PC-9 (cell line): ENCODE data around the gene CYB5D1. TPM values are rescaled to one million over a fixed set of nuclear protein-coding genes. Genes with fewer than 3 reads are reported as not detected.

Experiments
- BruUV-seq: library from RNA; stranded (reverse); fragments of 400-500 nt; replicated peaks from 2 replicates; lab custom pipeline; 2021; lab: Mats Ljungman, UMichigan
- CTCF ChIA-PET: fragments of 300-600 bp; sonication (Branson Sonifier 250); formaldehyde crosslinking; loops from one replicate; lab custom pipeline; 2022; ENCODE audit warnings: antibody characterized with exemption; lab: Charles Lee
- POLR2A ChIA-PET: fragments of 300-600 bp; sonication (Branson Sonifier 250); formaldehyde crosslinking; loops from one replicate; lab custom pipeline; 2022; ENCODE audit warnings: antibody characterized with exemption; ENCODE audit not compliant: unreplicated experiment; lab: Charles Lee
- DNase-seq, 2 experiments: peaks; one replicate each; pipeline versions ENCODE4 v3.0.0 to v3.0.0-alpha.2; 2015 to 2022; ENCODE audit warnings: mixed read lengths in 1 of 2
- H2AFZ ChIP-seq: fragments of 200-600 bp; sonication (generic); 2 replicates; pipeline ENCODE4 v1.8.1; 2017; ENCODE audit warnings: antibody characterized with exemption
- H3F3A ChIP-seq: fragments of 200-600 bp; sonication (generic); 2 replicates; pipeline ENCODE4 v1.8.1; 2017; ENCODE audit warnings: antibody characterized with exemption, mild to moderate bottlenecking, low read depth; ENCODE audit not compliant: insufficient read depth
- H3K27ac ChIP-seq: fragments of 200-600 bp; sonication (generic); 2 replicates; pipeline ENCODE4 v1.6.1; 2016; ENCODE audit warnings: mixed run types
- H3K27me3 ChIP-seq: fragments of 200-600 bp; sonication (generic); 2 replicates; pipeline ENCODE4 v1.6.1; 2016; ENCODE audit warnings: low read depth, mixed run types; ENCODE audit not compliant: insufficient read depth
- H3K36me3 ChIP-seq: fragments of 200-600 bp; sonication (generic); 2 replicates; pipeline ENCODE4 v1.6.1; 2016; ENCODE audit warnings: low read depth, mixed run types
- H3K4me1 ChIP-seq: fragments of 200-600 bp; sonication (generic); replicated peaks from 2 replicates; pipeline ENCODE4 v1.6.1; 2016; ENCODE audit warnings: mixed run types; ENCODE audit not compliant: insufficient read depth
- H3K4me2 ChIP-seq: fragments of 200-600 bp; sonication (generic); 2 replicates; pipeline ENCODE4 v1.6.1; 2017; ENCODE audit warnings: mixed run types
- H3K4me3 ChIP-seq: fragments of 200-600 bp; sonication (generic); 2 replicates; pipeline ENCODE4 v1.6.1; 2016; ENCODE audit warnings: mixed run types
- H3K79me2 ChIP-seq: fragments of 200-600 bp; sonication (generic); 2 replicates; pipeline ENCODE4 v1.6.1; 2017; ENCODE audit warnings: low read depth, mixed run types
- H3K9me2 ChIP-seq: fragments of 200-600 bp; sonication (generic); 2 replicates; pipeline ENCODE4 v1.8.1; 2017; ENCODE audit warnings: mild to moderate bottlenecking; ENCODE audit not compliant: insufficient read depth
- H3K9me3 ChIP-seq: fragments of 200-600 bp; sonication (generic); 2 replicates; pipeline ENCODE4 v1.8.1; 2016; ENCODE audit warnings: low read depth; ENCODE audit not compliant: insufficient read depth
- H4K20me1 ChIP-seq: fragments of 200-600 bp; sonication (generic); 2 replicates; pipeline ENCODE4 v1.8.1; 2017; ENCODE audit not compliant: insufficient read depth
- EZH2 ChIP-seq: fragments of 200-600 bp; sonication (generic); IDR thresholded peaks from 2 replicates; pipeline ENCODE4 v1.8.0; 2017; ENCODE audit warnings: antibody characterized with exemption, low read depth
- intact Hi-C: fragments of 100-400 bp; cut with micrococcal nuclease; formaldehyde crosslinking; loops from one replicate; pipeline ENCODE4 v1.10.0; 2022; ENCODE audit not compliant: unreplicated experiment
- total RNA-seq: library from RNA; stranded (reverse); gene quantifications from 2 replicates; pipeline ENCODE4 v1.2.3, GENCODE V29; 2021
- TF ChIP-seq, protein P1 (sequence below): fragments of 200-600 bp; sonication (generic); conservative IDR thresholded peaks from 2 replicates; pipeline ENCODE4 v1.6.1; 2017; ENCODE audit warnings: mixed run types, antibody characterized with exemption, mild to moderate bottlenecking, moderate library complexity

The CYB5D1 gene
- total RNA-seq, 1 experiment from 2014 or later = 22.0 TPM

DNA sequence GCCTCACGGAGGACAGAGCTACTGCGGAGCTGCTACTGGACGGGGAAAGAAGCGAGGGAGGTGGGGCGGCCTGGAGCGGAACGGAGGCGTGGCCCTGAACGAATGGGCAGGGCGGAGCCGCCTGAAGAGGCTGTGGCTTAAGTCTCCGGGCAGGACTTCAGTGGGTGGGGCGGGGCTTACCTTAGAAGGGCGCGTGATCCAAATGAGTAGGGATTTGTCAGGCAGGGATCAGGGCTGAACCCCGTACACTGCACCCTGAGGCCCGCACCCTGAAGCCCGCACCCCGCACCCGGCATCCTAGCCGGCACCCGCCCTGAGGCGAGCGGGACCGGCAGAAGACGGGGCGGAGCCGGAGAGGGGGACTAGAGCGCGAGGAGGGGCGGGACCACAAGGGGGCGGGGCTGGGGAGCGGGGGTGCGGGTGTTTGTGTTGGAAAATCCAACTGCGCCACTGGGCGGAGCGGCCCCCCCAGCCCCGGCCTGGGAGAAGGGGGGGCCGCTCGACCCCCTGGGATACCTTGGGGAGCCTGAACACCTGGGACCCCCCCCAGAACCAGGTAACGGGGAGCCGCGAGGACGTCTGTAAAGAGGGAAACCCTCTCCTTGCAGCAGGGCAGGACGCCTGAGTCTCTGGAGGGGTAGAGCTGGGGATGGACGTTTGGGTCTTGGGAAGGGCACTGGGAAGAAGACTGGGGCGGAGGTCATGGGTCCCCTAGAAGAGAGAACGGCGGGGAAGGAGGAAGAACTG lies 23.8 kb upstream of the CYB5D1 start, which contains the start of gene KDM6B:
TSS of gene KDM6B (plus strand) at position 423 of the 747 bp plus-strand sequence. CDS start 11,338 bp downstream, outside the sequence.
- H2AFZ ChIP-seq = peak within 1 kb of the TSS; percentile 73
- peak; percentile 71 to 94 for DNase-seq
- H3K79me2 ChIP-seq = no peaks in the 10 kb centered on the region
- intact Hi-C loops = no loop called here
- no peaks in the 10 kb centered on the region for H4K20me1 ChIP-seq
- H3K9me2 ChIP-seq = no peaks in the 10 kb centered on the region
- TF ChIP-seq EZH2 = no peak
- TF ChIP-seq, protein P1, sequence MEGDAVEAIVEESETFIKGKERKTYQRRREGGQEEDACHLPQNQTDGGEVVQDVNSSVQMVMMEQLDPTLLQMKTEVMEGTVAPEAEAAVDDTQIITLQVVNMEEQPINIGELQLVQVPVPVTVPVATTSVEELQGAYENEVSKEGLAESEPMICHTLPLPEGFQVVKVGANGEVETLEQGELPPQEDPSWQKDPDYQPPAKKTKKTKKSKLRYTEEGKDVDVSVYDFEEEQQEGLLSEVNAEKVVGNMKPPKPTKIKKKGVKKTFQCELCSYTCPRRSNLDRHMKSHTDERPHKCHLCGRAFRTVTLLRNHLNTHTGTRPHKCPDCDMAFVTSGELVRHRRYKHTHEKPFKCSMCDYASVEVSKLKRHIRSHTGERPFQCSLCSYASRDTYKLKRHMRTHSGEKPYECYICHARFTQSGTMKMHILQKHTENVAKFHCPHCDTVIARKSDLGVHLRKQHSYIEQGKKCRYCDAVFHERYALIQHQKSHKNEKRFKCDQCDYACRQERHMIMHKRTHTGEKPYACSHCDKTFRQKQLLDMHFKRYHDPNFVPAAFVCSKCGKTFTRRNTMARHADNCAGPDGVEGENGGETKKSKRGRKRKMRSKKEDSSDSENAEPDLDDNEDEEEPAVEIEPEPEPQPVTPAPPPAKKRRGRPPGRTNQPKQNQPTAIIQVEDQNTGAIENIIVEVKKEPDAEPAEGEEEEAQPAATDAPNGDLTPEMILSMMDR = no peak
- ChIA-PET CTCF (interaction anchor here (0.7 kb wide), 2 partner anchors 116 to 524 kb away, joined by 3 to 32 read pairs; no protein-coding TSS in a partner anchor), POLR2A (interaction anchor here (0.5 to 0.7 kb wide), 3 partner anchors 66 to 1843 kb away, joined by 3 to 31 read pairs (median 8); no protein-coding TSS in a partner anchor)
- no peaks in the 10 kb centered on the region for H3K9me3 ChIP-seq
- peaks cover 15% of the 10 kb centered on the region for H3K4me1 ChIP-seq
- peak within 1 kb of the TSS; percentile 82 for H3K4me3 ChIP-seq
- peak within 1 kb of the TSS; percentile 88 for H3K4me2 ChIP-seq
- no peaks in the 10 kb centered on the region for H3K27me3 ChIP-seq
- H3K27ac ChIP-seq = 0 out of 2 replicates have a peak within 1 kb of the TSS, but pooled peaks have one; percentile 23
- no peaks in the 10 kb centered on the region for H3K36me3 ChIP-seq
- no TSS peak for BruUV-seq
- peaks cover 13% of the 10 kb centered on the region; the same call in 1 of the 2 replicates for H3F3A ChIP-seq

DNA sequence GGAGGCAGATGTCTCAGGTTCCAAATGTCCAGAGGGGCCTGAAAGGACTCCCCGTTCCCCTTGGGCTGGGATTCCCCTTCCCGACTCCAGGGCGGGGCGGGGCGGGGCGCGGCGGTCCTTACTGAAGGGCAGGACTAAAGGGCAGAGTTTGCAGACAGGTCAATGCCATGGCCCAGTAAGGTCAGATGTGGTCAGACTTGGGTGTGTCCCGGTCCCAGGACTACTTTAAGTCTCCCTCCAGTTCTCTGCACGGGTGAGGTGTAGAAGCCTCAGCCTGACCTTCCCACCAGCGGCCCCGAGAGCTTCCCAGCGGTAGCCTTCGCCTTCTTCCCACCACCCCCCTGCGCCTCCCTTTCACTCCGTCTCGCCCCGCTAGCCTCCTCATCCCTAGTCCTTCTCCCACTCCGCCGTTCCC lies 23.3 kb upstream of the CYB5D1 start:
- Histone ChIP-seq H3F3A (peaks cover 14% of the 10 kb centered on the region; the same call in 1 of the 2 replicates), H2AFZ (0 out of 2 replicates have a peak overlapping the region, but pooled peaks have one; percentile 73), H3K4me2 (peak overlapping the region; percentile 88), H3K36me3 (no peaks in the 10 kb centered on the region), H3K9me3 (no peaks in the 10 kb centered on the region), H4K20me1 (no peaks in the 10 kb centered on the region), H3K9me2 (no peaks in the 10 kb centered on the region), H3K79me2 (no peaks in the 10 kb centered on the region), H3K4me1 (peaks cover 18% of the 10 kb centered on the region), H3K27ac (no peak overlapping the region), H3K27me3 (no peaks in the 10 kb centered on the region), H3K4me3 (peak overlapping the region; percentile 82)
- intact Hi-C loops = no loop called here
- DNase-seq = peak in 1 of 2 experiments; percentile 66
- TF ChIP-seq, protein P1 = no peak
- no peak for TF ChIP-seq EZH2
- BruUV-seq = no TSS peak
- ChIA-PET POLR2A (interaction anchor here (0.6 to 0.7 kb wide), 2 partner anchors 292 to 1843 kb away, joined by 4 to 8 read pairs; no protein-coding TSS in a partner anchor), CTCF (interaction anchor here (0.6 to 1.6 kb wide), 4 partner anchors 23 to 293 kb away, joined by 3 to 32 read pairs (median 14); partner anchors contain the start of genes CYB5D1 and NAA38)
